Nephron (organoid): Measurements from ENCODE around the gene ZBTB8B.

Experiments used
- H3K27ac Mint-ChIP-seq, 3 experiments: 2 replicates each; pipeline ENCODE4 v1.8.0; 2020; ENCODE audit warnings: mixed read lengths in 3 of 3, mild to moderate bottlenecking in 2 of 3, moderate library complexity in 1 of 3
- H3K27me3 Mint-ChIP-seq: 2 replicates; pipeline ENCODE4 v1.8.0; 2021; ENCODE audit warnings: low read depth, mild to moderate bottlenecking, moderate library complexity, mixed read lengths
- H3K36me3 Mint-ChIP-seq: 2 replicates; pipeline ENCODE4 v1.8.0; 2020; ENCODE audit warnings: low read depth, mixed read lengths
- H3K4me1 Mint-ChIP-seq: 2 replicates; pipeline ENCODE4 v1.8.0; 2020; ENCODE audit warnings: mixed read lengths
- H3K4me3 Mint-ChIP-seq, 3 experiments: 2 replicates each; pipeline ENCODE4 v1.8.0; 2020; ENCODE audit warnings: mild to moderate bottlenecking in 3 of 3, mixed read lengths in 3 of 3, moderate library complexity in 2 of 3
- H3K9me3 Mint-ChIP-seq: 2 replicates; pipeline ENCODE4 v1.8.0; 2020; ENCODE audit warnings: mixed read lengths
- CTCF ChIP-seq, 3 experiments: fragments of 200-600 bp; sonication (generic); IDR thresholded peaks; one replicate each; pipeline ENCODE4 v1.5.0; 2021; ENCODE audit warnings: antibody characterized with exemption in 3 of 3; ENCODE audit not compliant: unreplicated experiment in 3 of 3

Gene ZBTB8B

GRCh38 chr1:32464716-32465577 lies at the start of gene ZBTB8B:
Gene ZBTB8B, plus strand, starts transcription at chr1:32465072. Its CDS starts 5,553 bp downstream, at chr1:32470625.
- Mint-ChIP-seq H3K27me3 (peaks cover 14% of the 10 kb centered on the region), H3K4me3 (peak within 1 kb of the TSS; percentile 88 to 96 (median 90)), H3K27ac (peak within 1 kb of the TSS; percentile 45 to 81 (median 47)), H3K4me1 (peaks cover 13% of the 10 kb centered on the region), H3K9me3 (no peaks in the 10 kb centered on the region), H3K36me3 (no peaks in the 10 kb centered on the region)
- no peak for TF ChIP-seq CTCF (IDR thresholded peaks at IDR 0.05; ENCODE audit: unreplicated experiment in 3 of 3)

- Mint-ChIP-seq H3K27me3 (no peaks in the 10 kb centered on the region), H3K27ac (no peak overlapping the region), H3K9me3 (peaks cover 14% of the 10 kb centered on the region)
These were observed 43.1 kb upstream of the ZBTB8B start for GRCh38 chr1:32421775-32422174.

DNA sequence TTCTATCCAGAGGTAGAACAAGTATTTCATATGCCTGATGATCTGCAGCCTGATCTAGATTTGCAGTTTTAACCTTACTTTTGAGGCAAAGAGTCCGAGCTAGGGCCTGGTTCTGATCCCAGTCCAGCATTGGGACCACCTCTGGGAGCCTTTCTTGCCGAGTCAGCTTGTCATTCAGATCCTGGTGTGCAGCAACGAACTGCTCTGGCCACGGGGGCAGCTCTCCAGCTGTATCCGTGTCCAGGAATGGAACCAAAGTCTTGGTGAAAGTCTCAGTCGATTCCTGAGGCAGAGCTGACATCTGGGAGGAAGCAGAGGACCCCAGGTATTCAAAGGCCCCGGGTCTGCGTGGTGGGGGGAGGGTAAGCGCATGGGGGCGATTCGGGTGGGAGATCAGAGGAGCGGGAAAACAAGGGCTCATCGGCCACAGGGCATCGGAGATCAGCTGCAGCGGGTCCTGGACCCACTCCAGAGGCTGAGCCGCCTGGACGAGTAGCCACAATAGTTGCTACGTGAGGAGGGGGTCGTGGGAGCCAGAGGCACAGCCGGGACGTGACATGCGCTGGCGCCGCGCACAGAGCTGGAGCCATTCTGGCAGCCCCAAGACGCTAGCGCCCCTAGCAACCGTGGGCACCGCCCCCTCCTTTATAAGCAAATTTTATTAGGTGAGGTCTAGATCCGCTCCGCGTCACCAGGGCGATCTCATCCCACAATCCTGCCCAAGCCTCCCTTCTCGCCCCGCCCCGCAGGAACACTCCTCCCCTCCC lies 38.2 kb upstream of the ZBTB8B start:
- no peak overlapping the region for H3K27ac Mint-ChIP-seq
- H3K9me3 Mint-ChIP-seq: no peaks in the 10 kb centered on the region
- H3K4me1 Mint-ChIP-seq: no peaks in the 10 kb centered on the region
- TF ChIP-seq CTCF (IDR thresholded peaks at IDR 0.05; ENCODE audit: unreplicated experiment in 3 of 3): no peak
- no peaks in the 10 kb centered on the region for H3K36me3 Mint-ChIP-seq
- no peaks in the 10 kb centered on the region for H3K27me3 Mint-ChIP-seq
- H3K4me3 Mint-ChIP-seq: no peak overlapping the region

More at GRCh38 chr1:32421775-32422174, 43.1 kb upstream of the ZBTB8B start:
- no peak for TF ChIP-seq CTCF (IDR thresholded peaks at IDR 0.05; ENCODE audit: unreplicated experiment in 3 of 3)
- no peak overlapping the region for H3K4me3 Mint-ChIP-seq
- no peaks in the 10 kb centered on the region for H3K36me3 Mint-ChIP-seq
- no peaks in the 10 kb centered on the region for H3K4me1 Mint-ChIP-seq

DNA sequence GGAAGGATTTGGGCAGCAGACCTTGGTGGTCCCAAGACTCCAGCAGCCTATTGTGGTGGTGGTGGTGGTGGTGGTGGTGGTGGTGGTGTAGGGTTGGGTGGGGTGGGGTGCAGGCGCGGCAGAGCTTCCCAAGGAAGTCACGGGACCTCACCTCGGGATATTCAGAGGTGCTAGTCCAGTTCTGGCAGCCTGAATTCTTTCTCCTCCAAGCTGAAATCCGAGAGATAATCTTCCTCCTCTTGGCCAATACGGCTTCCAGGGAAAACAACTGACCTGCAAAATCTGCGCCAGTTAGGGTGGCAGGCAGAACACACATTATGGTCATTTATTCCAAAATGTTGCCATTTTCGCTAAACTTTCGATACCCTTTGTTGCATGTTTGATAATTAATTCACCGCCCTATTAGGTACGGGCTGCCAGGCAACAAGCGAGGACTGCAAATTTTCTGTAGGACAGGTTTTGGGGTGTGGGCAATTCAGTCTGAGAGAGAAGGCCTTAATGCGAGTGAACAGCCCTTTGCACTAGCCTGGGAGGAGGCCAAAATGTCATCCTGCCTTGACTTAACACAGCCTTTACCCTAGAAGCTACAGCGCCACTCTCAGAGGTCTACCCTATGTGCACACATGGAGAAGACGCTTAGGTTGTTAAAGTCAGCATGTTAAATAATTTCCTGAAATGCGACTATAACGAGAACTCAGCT lies 37.5 kb upstream of the ZBTB8B start:
- Mint-ChIP-seq H3K27ac (no peak overlapping the region), H3K36me3 (no peaks in the 10 kb centered on the region), H3K27me3 (peaks cover under 1% of the 10 kb centered on the region), H3K4me3 (no peak overlapping the region), H3K4me1 (peaks cover 5% of the 10 kb centered on the region), H3K9me3 (no peaks in the 10 kb centered on the region)
- no peak for TF ChIP-seq CTCF (IDR thresholded peaks at IDR 0.05; ENCODE audit: unreplicated experiment in 3 of 3)

GRCh38 chr1:32431736-32432400 lies 33.0 kb upstream of the ZBTB8B start:
- no peaks in the 10 kb centered on the region for H3K9me3 Mint-ChIP-seq
- peaks cover 8% of the 10 kb centered on the region for H3K27me3 Mint-ChIP-seq
- no peak overlapping the region for H3K27ac Mint-ChIP-seq
- no peak for TF ChIP-seq CTCF (IDR thresholded peaks at IDR 0.05; ENCODE audit: unreplicated experiment in 3 of 3)
- no peaks in the 10 kb centered on the region for H3K36me3 Mint-ChIP-seq
- peaks cover 5% of the 10 kb centered on the region for H3K4me1 Mint-ChIP-seq
- H3K4me3 Mint-ChIP-seq: no peak overlapping the region
